RWPE2 (cell line): ENCODE results near the gene ARHGEF10L.
A peak's percentile ranks its signal among the peaks of the same experiment; 100 is the strongest.

Source experiments
- ATAC-seq: fragments of 200-7000 bp; cut with Tn5 transposase; 3 replicates; pipeline ENCODE4 v1.9.1; 2021; ENCODE audit warnings: low read depth
- DNase-seq: peaks from one replicate; pipeline ENCODE4 v3.0.0-alpha.2; 2020; ENCODE audit warnings: low spot score
- H3K27ac ChIP-seq: fragments of 450-650 bp; 2 replicates; pipeline ENCODE4 v1.5.1; 2017; ENCODE audit warnings: mild to moderate bottlenecking; ENCODE audit not compliant: poor library complexity, severe bottlenecking
- H3K27me3 ChIP-seq: fragments of 250-450 bp; sonication (Bioruptor Pico); 2 replicates; pipeline ENCODE4 v1.5.1; 2021; ENCODE audit warnings: mild to moderate bottlenecking, moderate library complexity; ENCODE audit not compliant: insufficient read depth, poor library complexity, severe bottlenecking
- H3K36me3 ChIP-seq: fragments of 250-450 bp; sonication (Bioruptor Pico); 2 replicates; pipeline ENCODE4 v1.5.1; 2020; ENCODE audit warnings: low read depth, mild to moderate bottlenecking, moderate library complexity
- H3K4me1 ChIP-seq: fragments of 250-450 bp; sonication (Bioruptor Pico); 2 replicates; pipeline ENCODE4 v1.5.1; 2021; ENCODE audit warnings: mild to moderate bottlenecking, moderate library complexity; ENCODE audit not compliant: insufficient read depth, poor library complexity, severe bottlenecking
- H3K4me3 ChIP-seq: fragments of 250-450 bp; sonication (Bioruptor Pico); 2 replicates; pipeline ENCODE4 v1.5.1; 2021; ENCODE audit warnings: mild to moderate bottlenecking, moderate library complexity; ENCODE audit not compliant: severe bottlenecking
- H3K9me3 ChIP-seq: fragments of 250-450 bp; sonication (Bioruptor Pico); 2 replicates; pipeline ENCODE4 v1.5.1; 2021; ENCODE audit warnings: mild to moderate bottlenecking, moderate library complexity; ENCODE audit not compliant: severe bottlenecking
- CTCF ChIP-seq: fragments of 450-650 bp; IDR thresholded peaks from one replicate; pipeline ENCODE4 v1.5.1; 2017; ENCODE audit warnings: mild to moderate bottlenecking, moderate library complexity; ENCODE audit not compliant: poor library complexity, severe bottlenecking

The ARHGEF10L gene

GRCh38 chr1:17533201-17533600 lies 6.3 kb upstream of the ARHGEF10L start:
- Histone ChIP-seq H3K4me3 (no peak overlapping the region), H3K27me3 (no peaks in the 10 kb centered on the region), H3K36me3 (no peaks in the 10 kb centered on the region), H3K4me1 (no peaks in the 10 kb centered on the region), H3K27ac (no peak overlapping the region), H3K9me3 (no peaks in the 10 kb centered on the region)
- TF ChIP-seq CTCF = no peak
- ATAC-seq (no peak), DNase-seq (no peak)

- no peak for ATAC-seq
- Histone ChIP-seq H3K4me3 (no peak overlapping the region), H3K27me3 (no peaks in the 10 kb centered on the region), H3K9me3 (no peaks in the 10 kb centered on the region), H3K27ac (no peak overlapping the region), H3K4me1 (no peaks in the 10 kb centered on the region), H3K36me3 (no peaks in the 10 kb centered on the region)
- no peak for DNase-seq
- no peak for TF ChIP-seq CTCF
Measured at GRCh38 chr1:17535300-17535936, 4.1 kb upstream of the ARHGEF10L start.

GRCh38 chr1:17538010-17538409 lies 1.5 kb upstream of the ARHGEF10L start:
- DNase-seq (no peak), ATAC-seq (no peak)
- no peak for TF ChIP-seq CTCF
- no peaks in the 10 kb centered on the region for H3K27me3 ChIP-seq
- no peak overlapping the region for H3K4me3 ChIP-seq
- H3K9me3 ChIP-seq = no peaks in the 10 kb centered on the region
- no peak overlapping the region for H3K27ac ChIP-seq
- no peaks in the 10 kb centered on the region for H3K36me3 ChIP-seq
- H3K4me1 ChIP-seq = no peaks in the 10 kb centered on the region

GRCh38 chr1:17538428-17539117 lies 925 bp upstream of the ARHGEF10L start:
- no peak for ATAC-seq
- Histone ChIP-seq H3K4me3 (no peak overlapping the region), H3K36me3 (no peaks in the 10 kb centered on the region), H3K9me3 (no peaks in the 10 kb centered on the region), H3K27me3 (no peaks in the 10 kb centered on the region), H3K27ac (no peak overlapping the region), H3K4me1 (no peaks in the 10 kb centered on the region)
- no peak for TF ChIP-seq CTCF
- DNase-seq = no peak

- Histone ChIP-seq H3K27ac (no peak overlapping the region), H3K27me3 (no peaks in the 10 kb centered on the region), H3K4me3 (peak overlapping the region; percentile 96), H3K36me3 (no peaks in the 10 kb centered on the region), H3K4me1 (no peaks in the 10 kb centered on the region), H3K9me3 (no peaks in the 10 kb centered on the region)
- ATAC-seq (no peak), DNase-seq (no peak)
- TF ChIP-seq CTCF = no peak
Measured at GRCh38 chr1:17539118-17539476, 401 bp upstream of the ARHGEF10L start.
